Liver (tissue), 9 donors: Measurements from ENCODE around the gene FOXI1. TPM values are rescaled to one million over a fixed set of nuclear protein-coding genes. Genes with fewer than 3 reads are reported as not detected.
A peak's percentile ranks its signal among the peaks of the same experiment; 100 is the strongest.

Source experiments
- DNase-seq: peaks from one replicate; pipeline ENCODE4 v3.0.0-alpha.2; 2017; ENCODE audit warnings: low spot score
- H3K27ac ChIP-seq, 2 donors: one replicate each; pipeline ENCODE4 v1.7.0; 2013; ENCODE audit warnings: inconsistent platforms in 2 of 2, low read length in 2 of 2, control low read depth in 1 of 2, low read depth in 1 of 2, mild to moderate bottlenecking in 1 of 2
- H3K27me3 ChIP-seq, 4 donors: one replicate each; pipeline versions ENCODE4 v1.6.1 to v1.7.0; 2013; ENCODE audit warnings: low read length in 3 of 4, inconsistent platforms in 1 of 4, mild to moderate bottlenecking in 1 of 4, moderate library complexity in 1 of 4; ENCODE audit not compliant: control insufficient read depth in 4 of 4, insufficient read depth in 4 of 4
- H3K36me3 ChIP-seq, 4 donors: one replicate each; pipeline versions ENCODE4 v1.6.1 to v1.7.0; 2013; ENCODE audit warnings: low read length in 3 of 4, mild to moderate bottlenecking in 3 of 4, low read depth in 1 of 4, moderate library complexity in 1 of 4; ENCODE audit not compliant: control insufficient read depth in 4 of 4, insufficient read depth in 3 of 4
- H3K4me1 ChIP-seq, 4 donors: one replicate each; pipeline versions ENCODE4 v1.6.1 to v1.7.0; 2013; ENCODE audit warnings: low read length in 3 of 4, mild to moderate bottlenecking in 3 of 4, moderate library complexity in 1 of 4; ENCODE audit not compliant: control insufficient read depth in 4 of 4, insufficient read depth in 4 of 4
- H3K4me3 ChIP-seq, 3 donors: one replicate each; pipeline versions ENCODE4 v1.6.1 to v1.7.0; 2013; ENCODE audit warnings: low read length in 3 of 3, control low read depth in 1 of 3, low read depth in 1 of 3, mild to moderate bottlenecking in 1 of 3
- H3K9ac ChIP-seq, 2 donors: one replicate each; pipeline ENCODE4 v1.7.0; 2013; ENCODE audit warnings: low read length in 2 of 2, mild to moderate bottlenecking in 2 of 2, moderate library complexity in 2 of 2, control low read depth in 1 of 2, low read depth in 1 of 2
- H3K9me3 ChIP-seq, 4 donors: one replicate each; pipeline versions ENCODE4 v1.6.1 to v1.7.0; 2013; ENCODE audit warnings: low read length in 3 of 4; ENCODE audit not compliant: control insufficient read depth in 4 of 4
- ATF3 ChIP-seq: IDR thresholded peaks from 2 replicates; pipeline ENCODE4 v1.6.1; 2016; ENCODE audit warnings: antibody characterized with exemption
- EGR1 ChIP-seq, 2 donors: IDR thresholded peaks; 2 replicates each; pipeline ENCODE4 v1.6.1; 2016 to 2018; ENCODE audit warnings: antibody characterized with exemption in 2 of 2, low read depth in 2 of 2
- FOXA1 ChIP-seq: IDR thresholded peaks from 2 replicates; pipeline ENCODE4 v1.6.1; 2016; ENCODE audit warnings: antibody characterized with exemption
- FOXA2 ChIP-seq: IDR thresholded peaks from 2 replicates; pipeline ENCODE4 v1.6.1; 2016; ENCODE audit warnings: antibody characterized with exemption
- GABPA ChIP-seq, 2 donors: IDR thresholded peaks in 1 of 2; conservative IDR thresholded peaks in 1 of 2; 2 replicates each; pipeline ENCODE4 v1.6.1; 2016; ENCODE audit warnings: antibody characterized with exemption in 2 of 2, mild to moderate bottlenecking in 1 of 2, moderate library complexity in 1 of 2
- HNF4A ChIP-seq, 2 donors: conservative IDR thresholded peaks; 2 replicates each; pipeline ENCODE4 v1.6.1; 2016; ENCODE audit warnings: antibody characterized with exemption in 2 of 2, mild to moderate bottlenecking in 2 of 2
- HNF4G ChIP-seq: IDR thresholded peaks from 2 replicates; pipeline ENCODE4 v1.6.1; 2016; ENCODE audit warnings: antibody characterized with exemption
- JUND ChIP-seq, 2 donors: IDR thresholded peaks; 2 replicates each; pipeline ENCODE4 v1.6.1; 2016; ENCODE audit warnings: antibody characterized with exemption in 2 of 2
- MAX ChIP-seq: IDR thresholded peaks from 2 replicates; pipeline ENCODE4 v1.6.1; 2016; ENCODE audit warnings: antibody characterized with exemption
- NR2F2 ChIP-seq: IDR thresholded peaks from 2 replicates; pipeline ENCODE4 v1.6.1; 2016; ENCODE audit warnings: antibody characterized with exemption
- RAD21 ChIP-seq, 2 donors: IDR thresholded peaks; 2 replicates each; pipeline ENCODE4 v1.6.1; 2016; ENCODE audit warnings: antibody characterized with exemption in 2 of 2, mild to moderate bottlenecking in 2 of 2
- REST ChIP-seq: IDR thresholded peaks from 2 replicates; pipeline ENCODE4 v1.6.1; 2016; ENCODE audit warnings: antibody characterized with exemption, mild to moderate bottlenecking
- RXRA ChIP-seq, 2 donors: IDR thresholded peaks; 2 replicates each; pipeline ENCODE4 v1.6.1; 2017 to 2018; ENCODE audit warnings: antibody characterized with exemption in 2 of 2, mild to moderate bottlenecking in 1 of 2
- TAF1 ChIP-seq: conservative IDR thresholded peaks from 2 replicates; pipeline ENCODE4 v1.6.1; 2016; ENCODE audit warnings: antibody characterized with exemption, mild to moderate bottlenecking
- YY1 ChIP-seq: IDR thresholded peaks from 2 replicates; pipeline ENCODE4 v1.6.1; 2016; ENCODE audit warnings: antibody characterized with exemption, mild to moderate bottlenecking
- ZBTB33 ChIP-seq: IDR thresholded peaks from 2 replicates; pipeline ENCODE4 v1.6.1; 2016; ENCODE audit warnings: antibody characterized with exemption
- WGBS: extraction: QIAGEN DNeasy Blood & Tissue Kit; methylation state at CpG from one replicate; pipeline ENCODE4 v1.1.7; 2013; 5-methylcytosine and 5-hydroxymethylcytosine counted together
- polyA plus RNA-seq, 2 donors: library from polyadenylated mRNA; stranded (reverse) in 1 of 2; unstranded in 1 of 2; fragments of 200-250 nt in 1 of 2; fragments of >200 nt in 1 of 2; fragmentation: Nextera tagmentation in 1 of 2; extraction: Ambion mirVana in 1 of 2; gene quantifications; one replicate each; pipeline versions ENCODE4 v1.2.1 to v1.2.3, GENCODE V29; 2013 to 2015
- total RNA-seq, 2 donors: library from RNA; depleted of rRNA; stranded (reverse); fragments of >200 nt; gene quantifications; one replicate each; pipeline ENCODE4 v1.2.3, GENCODE V29; 2014
- TF ChIP-seq, protein P1 (sequence below): fragments of 150-350 bp; IDR thresholded peaks from 2 replicates; pipeline ENCODE4 v1.5.1; 2017; ENCODE audit warnings: improper control_type of control experiment, low read depth, low read length; ENCODE audit not compliant: missing input control
- donor health status: healthy.
- donor health status: healthy.
- donor health status: healthy.
- donor health status: healthy.
- donor health status: healthy.

Gene FOXI1
- total and polyA plus RNA-seq, 4 donors: not detected

DNA sequence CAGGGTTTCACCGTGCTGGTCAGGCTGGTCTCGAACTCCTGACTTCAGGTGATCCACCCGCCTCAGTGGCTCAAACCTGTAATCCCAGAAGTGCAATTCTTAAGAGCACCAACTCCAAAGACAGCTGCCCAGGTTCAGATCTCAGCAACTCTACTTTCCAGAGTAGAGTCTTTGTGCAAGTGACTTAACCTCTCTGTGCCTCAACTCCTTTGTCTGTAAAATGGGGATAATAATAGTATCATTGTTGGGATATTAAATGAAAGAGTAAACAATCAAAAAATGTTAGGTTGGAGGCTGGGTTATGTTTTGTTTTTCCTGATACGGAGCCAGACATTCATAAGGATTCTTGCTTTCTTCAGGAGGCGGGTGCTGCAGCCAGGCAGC is 45.0 kb downstream of the FOXI1 start:
- WGBS: 89% methylated on average over 5 of the region's 5 CpGs
- H3K9ac ChIP-seq: no peak overlapping the region
- no peaks in the 10 kb centered on the region for H3K4me1 ChIP-seq
- no peak overlapping the region for H3K4me3 ChIP-seq
- TF ChIP-seq FOXA2 (no peak), TAF1 (no peak), EGR1 (IDR thresholded peaks at IDR 0.05; ENCODE audit: low read depth in 2 of 2) (no peak), GABPA (IDR thresholded peaks at IDR 0.05 in 1 of 2, conservative IDR thresholded peaks at IDR 0.05 in 1 of 2) (no peak), JUND (IDR thresholded peaks at IDR 0.05) (no peak), MAX (no peak)
- H3K36me3 ChIP-seq: no peaks in the 10 kb centered on the region
- H3K9me3 ChIP-seq: no peaks in the 10 kb centered on the region
- no peak for DNase-seq
- H3K27ac ChIP-seq: no peak overlapping the region
- H3K27me3 ChIP-seq: no peaks in the 10 kb centered on the region

GRCh38 chr5:170151097-170151831 is 45.6 kb downstream of the FOXI1 start:
- no peak overlapping the region for H3K27ac ChIP-seq
- H3K9ac ChIP-seq: no peak overlapping the region
- no peaks in the 10 kb centered on the region for H3K9me3 ChIP-seq
- DNase-seq: peak; percentile 16
- no peak for TF ChIP-seq TAF1
- TF ChIP-seq, protein P1, sequence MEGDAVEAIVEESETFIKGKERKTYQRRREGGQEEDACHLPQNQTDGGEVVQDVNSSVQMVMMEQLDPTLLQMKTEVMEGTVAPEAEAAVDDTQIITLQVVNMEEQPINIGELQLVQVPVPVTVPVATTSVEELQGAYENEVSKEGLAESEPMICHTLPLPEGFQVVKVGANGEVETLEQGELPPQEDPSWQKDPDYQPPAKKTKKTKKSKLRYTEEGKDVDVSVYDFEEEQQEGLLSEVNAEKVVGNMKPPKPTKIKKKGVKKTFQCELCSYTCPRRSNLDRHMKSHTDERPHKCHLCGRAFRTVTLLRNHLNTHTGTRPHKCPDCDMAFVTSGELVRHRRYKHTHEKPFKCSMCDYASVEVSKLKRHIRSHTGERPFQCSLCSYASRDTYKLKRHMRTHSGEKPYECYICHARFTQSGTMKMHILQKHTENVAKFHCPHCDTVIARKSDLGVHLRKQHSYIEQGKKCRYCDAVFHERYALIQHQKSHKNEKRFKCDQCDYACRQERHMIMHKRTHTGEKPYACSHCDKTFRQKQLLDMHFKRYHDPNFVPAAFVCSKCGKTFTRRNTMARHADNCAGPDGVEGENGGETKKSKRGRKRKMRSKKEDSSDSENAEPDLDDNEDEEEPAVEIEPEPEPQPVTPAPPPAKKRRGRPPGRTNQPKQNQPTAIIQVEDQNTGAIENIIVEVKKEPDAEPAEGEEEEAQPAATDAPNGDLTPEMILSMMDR: no peak
- no peak for TF ChIP-seq ZBTB33
- no peak for TF ChIP-seq RAD21 (IDR thresholded peaks at IDR 0.05)
- TF ChIP-seq FOXA2: no peak
- no peak for TF ChIP-seq HNF4A (conservative IDR thresholded peaks at IDR 0.05)
- no peak for TF ChIP-seq ATF3
- TF ChIP-seq FOXA1: no peak
- TF ChIP-seq JUND (IDR thresholded peaks at IDR 0.05): no peak
- TF ChIP-seq GABPA (IDR thresholded peaks at IDR 0.05 in 1 of 2, conservative IDR thresholded peaks at IDR 0.05 in 1 of 2): no peak
- TF ChIP-seq RXRA (IDR thresholded peaks at IDR 0.05): no peak
- no peak for TF ChIP-seq HNF4G
- TF ChIP-seq YY1: no peak
- no peak for TF ChIP-seq MAX
- TF ChIP-seq NR2F2: no peak
- TF ChIP-seq EGR1 (IDR thresholded peaks at IDR 0.05; ENCODE audit: low read depth in 2 of 2): no peak
- no peak for TF ChIP-seq REST
- 71% methylated on average over 7 of the region's 7 CpGs for WGBS
- no peaks in the 10 kb centered on the region for H3K4me1 ChIP-seq
- H3K27me3 ChIP-seq: no peaks in the 10 kb centered on the region
- H3K4me3 ChIP-seq: no peak overlapping the region
- H3K36me3 ChIP-seq: no peaks in the 10 kb centered on the region
